Measurements from ENCODE around the gene PRELID2. TPM values are rescaled to one million over a fixed set of nuclear protein-coding genes. Genes with fewer than 3 reads are reported as not detected.

The PRELID2 gene
- total RNA-seq, 4 donors from 2014 or later, result 3.0 to 17.9 (median 4.3) TPM

DNA sequence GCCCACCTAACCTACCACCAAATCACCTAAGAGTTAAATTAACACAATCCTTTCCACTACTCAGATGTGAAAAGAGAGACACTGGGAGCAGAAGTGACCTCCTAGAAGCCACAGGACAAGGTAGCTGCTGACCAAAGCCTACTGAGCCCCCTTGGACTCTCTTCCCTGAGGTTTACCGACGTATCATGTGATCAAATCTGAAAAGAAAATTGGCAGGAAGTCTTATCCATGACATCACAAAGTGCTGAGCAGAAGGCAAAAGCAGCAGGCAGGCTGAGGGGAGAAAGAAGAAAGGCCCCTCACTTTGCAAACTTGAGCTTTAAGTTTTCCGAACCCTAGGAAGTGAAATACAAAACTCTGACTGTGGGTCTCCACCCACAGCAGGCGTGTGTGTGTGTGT lies 11.1 kb downstream of the PRELID2 start:
- Histone ChIP-seq H3K36me3 (no peaks in the 10 kb centered on the region), H3K27me3 (no peaks in the 10 kb centered on the region), H3K4me1 (no peaks in the 10 kb centered on the region), H3K9me3 (no peaks in the 10 kb centered on the region), H3K4me3 (no peak overlapping the region), H3K27ac (no peak overlapping the region)
- DNase-seq (ENCODE audit: low spot score in 2 of 2), result no peak
- TF ChIP-seq, protein P1, sequence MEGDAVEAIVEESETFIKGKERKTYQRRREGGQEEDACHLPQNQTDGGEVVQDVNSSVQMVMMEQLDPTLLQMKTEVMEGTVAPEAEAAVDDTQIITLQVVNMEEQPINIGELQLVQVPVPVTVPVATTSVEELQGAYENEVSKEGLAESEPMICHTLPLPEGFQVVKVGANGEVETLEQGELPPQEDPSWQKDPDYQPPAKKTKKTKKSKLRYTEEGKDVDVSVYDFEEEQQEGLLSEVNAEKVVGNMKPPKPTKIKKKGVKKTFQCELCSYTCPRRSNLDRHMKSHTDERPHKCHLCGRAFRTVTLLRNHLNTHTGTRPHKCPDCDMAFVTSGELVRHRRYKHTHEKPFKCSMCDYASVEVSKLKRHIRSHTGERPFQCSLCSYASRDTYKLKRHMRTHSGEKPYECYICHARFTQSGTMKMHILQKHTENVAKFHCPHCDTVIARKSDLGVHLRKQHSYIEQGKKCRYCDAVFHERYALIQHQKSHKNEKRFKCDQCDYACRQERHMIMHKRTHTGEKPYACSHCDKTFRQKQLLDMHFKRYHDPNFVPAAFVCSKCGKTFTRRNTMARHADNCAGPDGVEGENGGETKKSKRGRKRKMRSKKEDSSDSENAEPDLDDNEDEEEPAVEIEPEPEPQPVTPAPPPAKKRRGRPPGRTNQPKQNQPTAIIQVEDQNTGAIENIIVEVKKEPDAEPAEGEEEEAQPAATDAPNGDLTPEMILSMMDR (IDR thresholded peaks at IDR 0.05), result no peak
- TF ChIP-seq EP300 (IDR thresholded peaks at IDR 0.05) (no peak), POLR2AphosphoS5 (IDR thresholded peaks at IDR 0.05) (no peak), POLR2A (IDR thresholded peaks at IDR 0.05) (no peak)
- 56% methylated on average over 4 of the region's 4 CpGs for WGBS

GRCh38 chr5:145818604-145819003 lies 16.5 kb downstream of the PRELID2 start:
- H3K27ac ChIP-seq, result no peak overlapping the region
- TF ChIP-seq, protein P1 (IDR thresholded peaks at IDR 0.05), result no peak
- TF ChIP-seq POLR2AphosphoS5 (IDR thresholded peaks at IDR 0.05) (no peak), POLR2A (IDR thresholded peaks at IDR 0.05) (no peak), EP300 (IDR thresholded peaks at IDR 0.05) (no peak)
- H3K4me3 ChIP-seq, result no peak overlapping the region
- peaks cover 10% of the 10 kb centered on the region for H3K36me3 ChIP-seq
- DNase-seq (ENCODE audit: low spot score in 2 of 2), result no peak
- H3K4me1 ChIP-seq, result no peaks in the 10 kb centered on the region
- no peaks in the 10 kb centered on the region for H3K9me3 ChIP-seq
- no peaks in the 10 kb centered on the region for H3K27me3 ChIP-seq
- 85% methylated on average over 4 of the region's 4 CpGs for WGBS

GRCh38 chr5:145812877-145813276 lies 22.3 kb downstream of the PRELID2 start:
- TF ChIP-seq, protein P1 (IDR thresholded peaks at IDR 0.05), result no peak
- TF ChIP-seq POLR2AphosphoS5 (IDR thresholded peaks at IDR 0.05), result no peak
- no peak for TF ChIP-seq POLR2A (IDR thresholded peaks at IDR 0.05)
- no peak for TF ChIP-seq EP300 (IDR thresholded peaks at IDR 0.05)
- peaks cover 15% of the 10 kb centered on the region for H3K36me3 ChIP-seq
- WGBS, result 59% methylated on average over 1 of the region's 1 CpG

DNA sequence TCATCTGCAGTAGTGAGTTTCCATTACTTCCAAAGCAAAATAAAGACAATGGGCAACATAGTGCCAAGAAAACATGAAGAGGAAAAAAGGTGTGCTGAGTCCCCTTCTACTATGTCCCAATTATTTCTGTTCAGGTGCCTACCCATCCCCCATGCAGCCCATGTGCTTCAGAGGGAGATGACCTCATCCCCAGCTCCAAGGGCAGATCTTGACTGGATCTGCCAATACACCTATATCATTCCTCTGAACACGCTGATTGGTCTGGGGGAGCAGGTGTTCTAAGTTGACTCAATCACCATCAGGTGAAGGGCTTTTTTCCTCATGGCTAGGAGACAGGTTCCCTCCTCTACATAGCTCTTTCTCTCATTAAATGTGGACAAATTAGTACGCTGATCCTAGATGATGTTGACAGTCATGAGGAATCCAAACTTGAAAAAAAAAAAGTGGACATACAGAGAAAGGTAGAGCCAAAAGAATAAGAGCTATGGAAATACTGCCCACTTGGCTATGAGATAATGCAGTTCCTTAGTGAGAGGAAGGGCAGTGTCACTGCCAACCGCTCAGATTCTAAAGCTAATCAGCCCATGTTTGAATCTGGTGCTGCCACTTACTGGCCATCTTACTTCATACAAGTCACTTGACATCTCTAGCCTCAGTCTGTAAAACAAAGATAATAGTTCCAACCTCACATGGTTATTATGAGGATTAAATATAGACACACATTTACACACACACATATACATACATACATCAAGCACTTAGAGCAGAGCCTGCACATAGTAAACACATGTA lies 23.1 kb downstream of the PRELID2 start:
- H3K36me3 ChIP-seq, result peaks cover 13% of the 10 kb centered on the region
- WGBS, result 68% methylated on average over 3 of the region's 3 CpGs

More at GRCh38 chr5:145812877-145813276, 22.3 kb downstream of the PRELID2 start:
- H3K9me3 ChIP-seq, result no peaks in the 10 kb centered on the region
- no peak for DNase-seq (ENCODE audit: low spot score in 2 of 2)
- H3K27me3 ChIP-seq, result no peaks in the 10 kb centered on the region
- H3K4me1 ChIP-seq, result no peaks in the 10 kb centered on the region
- H3K27ac ChIP-seq, result no peak overlapping the region
- H3K4me3 ChIP-seq, result no peak overlapping the region

DNA sequence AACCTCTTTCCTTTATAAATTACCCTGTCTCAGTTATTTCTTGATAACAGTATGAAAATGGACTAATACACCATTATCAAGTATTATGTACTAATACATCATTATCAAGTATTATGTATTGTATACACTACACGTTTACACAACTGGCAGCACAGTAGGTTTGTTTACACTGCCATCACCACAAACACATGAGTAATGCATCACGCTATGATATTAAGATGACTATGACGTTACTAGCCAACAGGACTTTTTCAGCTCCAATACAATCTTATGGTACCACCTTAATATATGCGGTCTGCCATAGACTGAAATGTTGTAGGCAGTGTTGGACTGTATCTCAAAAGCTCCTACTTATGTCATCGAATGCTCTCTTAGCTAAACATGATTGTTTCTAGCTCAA lies 28.2 kb downstream of the PRELID2 start:
- Histone ChIP-seq H3K4me3 (no peak overlapping the region), H3K27me3 (no peaks in the 10 kb centered on the region), H3K9me3 (no peaks in the 10 kb centered on the region), H3K27ac (no peak overlapping the region), H3K4me1 (peaks cover 2% of the 10 kb centered on the region), H3K36me3 (peaks cover 6% of the 10 kb centered on the region)
- TF ChIP-seq POLR2AphosphoS5 (IDR thresholded peaks at IDR 0.05) (no peak), POLR2A (IDR thresholded peaks at IDR 0.05) (no peak), EP300 (IDR thresholded peaks at IDR 0.05) (no peak)
- TF ChIP-seq, protein P1 (IDR thresholded peaks at IDR 0.05), result no peak
- no peak for DNase-seq (ENCODE audit: low spot score in 2 of 2)
- WGBS, result 94% methylated on average over 5 of the region's 5 CpGs

More for the DNA sequence above, 23.1 kb downstream of the PRELID2 start:
- no peak overlapping the region for H3K27ac ChIP-seq
- DNase-seq (ENCODE audit: low spot score in 2 of 2), result no peak
- H3K9me3 ChIP-seq, result no peaks in the 10 kb centered on the region
- no peak overlapping the region for H3K4me3 ChIP-seq
- H3K27me3 ChIP-seq, result no peaks in the 10 kb centered on the region
- no peaks in the 10 kb centered on the region for H3K4me1 ChIP-seq
- TF ChIP-seq POLR2AphosphoS5 (IDR thresholded peaks at IDR 0.05), result no peak
- TF ChIP-seq POLR2A (IDR thresholded peaks at IDR 0.05), result no peak
- no peak for TF ChIP-seq EP300 (IDR thresholded peaks at IDR 0.05)
- TF ChIP-seq, protein P1 (IDR thresholded peaks at IDR 0.05), result no peak
